LNCAP (cell line): Measurements from ENCODE around the gene CIPC.

Experiments
- TF ChIP-seq, protein P1 (sequence below): fragments of 450-650 bp; IDR thresholded peaks from 2 replicates; pipeline ENCODE4 v1.5.1; 2017; ENCODE audit warnings: mild to moderate bottlenecking

The CIPC gene

DNA sequence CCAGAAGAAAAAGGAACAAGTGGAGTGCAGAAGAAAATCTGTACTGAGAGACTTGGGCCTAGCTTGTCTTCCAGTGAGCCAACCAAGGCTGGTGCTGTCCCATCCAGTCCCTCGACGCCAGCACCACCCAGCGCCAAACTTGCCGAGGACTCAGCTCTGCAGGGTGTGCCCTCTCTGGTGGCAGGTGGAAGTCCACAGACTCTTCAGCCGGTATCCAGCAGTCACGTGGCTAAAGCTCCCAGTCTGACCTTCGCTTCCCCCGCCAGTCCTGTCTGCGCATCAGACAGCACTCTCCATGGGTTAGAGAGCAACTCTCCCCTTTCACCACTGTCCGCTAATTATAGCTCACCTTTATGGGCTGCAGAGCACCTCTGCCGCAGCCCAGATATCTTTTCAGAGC is 15.6 kb downstream of the CIPC start:
- TF ChIP-seq, protein P1, sequence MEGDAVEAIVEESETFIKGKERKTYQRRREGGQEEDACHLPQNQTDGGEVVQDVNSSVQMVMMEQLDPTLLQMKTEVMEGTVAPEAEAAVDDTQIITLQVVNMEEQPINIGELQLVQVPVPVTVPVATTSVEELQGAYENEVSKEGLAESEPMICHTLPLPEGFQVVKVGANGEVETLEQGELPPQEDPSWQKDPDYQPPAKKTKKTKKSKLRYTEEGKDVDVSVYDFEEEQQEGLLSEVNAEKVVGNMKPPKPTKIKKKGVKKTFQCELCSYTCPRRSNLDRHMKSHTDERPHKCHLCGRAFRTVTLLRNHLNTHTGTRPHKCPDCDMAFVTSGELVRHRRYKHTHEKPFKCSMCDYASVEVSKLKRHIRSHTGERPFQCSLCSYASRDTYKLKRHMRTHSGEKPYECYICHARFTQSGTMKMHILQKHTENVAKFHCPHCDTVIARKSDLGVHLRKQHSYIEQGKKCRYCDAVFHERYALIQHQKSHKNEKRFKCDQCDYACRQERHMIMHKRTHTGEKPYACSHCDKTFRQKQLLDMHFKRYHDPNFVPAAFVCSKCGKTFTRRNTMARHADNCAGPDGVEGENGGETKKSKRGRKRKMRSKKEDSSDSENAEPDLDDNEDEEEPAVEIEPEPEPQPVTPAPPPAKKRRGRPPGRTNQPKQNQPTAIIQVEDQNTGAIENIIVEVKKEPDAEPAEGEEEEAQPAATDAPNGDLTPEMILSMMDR, result no peak

DNA sequence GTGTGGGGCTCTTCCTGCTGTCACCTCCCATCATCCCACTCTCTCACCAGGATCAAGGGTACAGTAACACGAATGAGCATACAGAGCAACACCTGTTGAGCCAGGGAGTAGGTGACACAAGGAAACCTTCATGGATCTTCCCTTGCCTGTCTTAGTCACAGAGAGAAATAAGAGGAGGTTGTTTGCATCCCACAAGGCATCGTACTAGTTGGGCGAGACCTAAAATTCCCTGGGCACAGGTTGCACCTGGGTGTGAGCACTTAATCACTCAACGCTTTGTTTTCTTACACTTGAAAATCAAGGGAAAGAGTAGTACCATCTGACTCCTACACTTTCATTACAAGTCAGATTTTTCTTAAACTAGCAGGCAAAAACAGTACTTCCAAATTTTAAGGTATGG is 16.6 kb downstream of the CIPC start:
- TF ChIP-seq, protein P1, result no peak

DNA sequence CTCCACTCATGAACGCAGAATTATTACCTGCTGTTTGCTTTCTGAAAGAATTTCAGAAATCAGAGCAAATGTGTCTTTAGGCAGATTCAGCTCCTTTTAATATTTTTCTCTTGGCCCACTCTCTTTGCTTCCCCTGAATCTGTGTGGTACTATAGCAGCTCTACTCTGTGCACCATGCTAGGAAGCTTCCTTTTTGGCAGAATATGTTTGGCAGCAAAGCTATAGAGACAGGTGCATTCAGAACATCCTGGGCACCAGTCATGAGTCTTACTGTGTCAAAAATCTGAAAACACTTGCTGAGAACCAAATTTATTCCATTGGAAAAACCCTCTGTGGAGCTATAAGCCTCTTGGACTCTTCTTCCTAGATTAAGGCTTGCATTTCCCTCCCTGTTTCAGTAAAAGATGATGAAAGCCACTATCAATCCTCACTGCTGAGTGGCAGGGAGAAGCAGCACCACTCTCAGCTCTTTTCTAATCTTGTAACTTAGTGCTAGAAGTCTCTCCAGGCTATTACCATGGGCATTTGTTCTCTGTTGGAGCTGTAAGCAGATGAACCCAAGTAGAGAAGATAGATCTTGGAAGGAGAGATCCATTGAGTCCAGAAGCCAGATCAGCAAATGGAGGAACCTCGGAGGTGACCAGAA is 18.2 kb downstream of the CIPC start:
- TF ChIP-seq, protein P1, result no peak

DNA sequence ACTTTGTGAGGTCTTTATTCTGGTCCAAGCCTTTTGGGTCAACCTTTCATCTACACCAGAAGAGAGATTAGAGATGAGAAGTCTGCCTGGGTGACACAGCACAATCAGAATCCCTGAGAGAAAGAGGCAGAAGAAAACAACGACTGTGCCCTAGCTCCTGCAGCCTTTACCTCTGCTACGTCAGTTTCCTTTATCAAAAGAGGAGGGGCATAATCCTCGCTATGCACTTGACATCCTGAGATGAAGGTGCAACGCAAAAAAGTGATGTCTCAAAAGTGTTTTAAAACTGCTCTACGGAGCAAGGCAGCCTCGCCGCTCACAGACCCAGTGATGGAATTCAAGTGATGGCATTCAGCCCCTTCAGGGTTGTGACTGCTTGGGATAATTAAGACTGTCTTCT is 21.8 kb downstream of the CIPC start:
- TF ChIP-seq, protein P1, result no peak

DNA sequence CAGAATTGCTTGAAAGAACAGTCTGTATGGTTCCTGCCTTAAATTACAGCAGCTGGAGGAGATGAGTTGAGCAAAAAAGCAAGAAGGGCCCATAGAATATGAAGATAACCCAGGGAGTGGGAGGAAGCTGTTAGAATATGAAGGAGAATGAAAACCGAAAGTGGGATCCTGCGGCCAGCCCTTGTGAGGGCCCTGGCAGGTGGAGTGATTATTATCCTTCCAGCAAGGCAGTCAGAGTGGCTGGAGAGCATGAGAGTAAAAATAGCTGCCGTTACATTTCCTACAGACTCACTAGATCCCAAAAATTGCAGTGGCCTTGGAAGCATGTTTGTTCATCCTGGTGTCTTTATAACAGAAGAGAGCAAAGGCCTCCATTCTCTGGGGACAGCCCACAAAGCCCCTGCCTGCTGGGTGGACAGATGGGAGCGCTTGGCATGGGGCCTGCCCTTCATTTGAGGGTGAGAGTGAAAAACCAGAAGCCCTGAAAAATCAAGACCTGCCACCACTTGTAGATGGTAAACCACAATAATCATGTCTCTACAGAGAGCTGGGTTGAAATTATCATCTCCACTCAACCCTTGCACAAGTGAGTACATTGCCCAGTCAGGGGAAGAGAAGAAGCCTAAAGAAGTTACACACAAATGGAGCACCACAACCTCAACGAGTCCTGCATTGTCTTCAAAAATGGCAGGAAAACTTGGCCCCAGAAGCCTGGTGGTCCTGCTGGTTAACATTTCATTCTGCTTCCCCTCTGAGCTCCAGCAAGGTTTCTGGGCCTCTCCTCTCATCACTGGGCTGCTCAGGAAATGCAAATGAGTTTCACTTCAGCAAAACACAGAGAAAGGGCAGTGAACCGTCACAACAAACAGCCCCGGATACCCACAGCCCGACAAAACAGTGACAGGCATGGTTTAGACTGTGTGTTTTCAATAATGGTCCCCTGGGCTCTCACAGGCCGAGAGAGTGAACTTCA is 23.0 kb downstream of the CIPC start:
- TF ChIP-seq, protein P1, result no peak

DNA sequence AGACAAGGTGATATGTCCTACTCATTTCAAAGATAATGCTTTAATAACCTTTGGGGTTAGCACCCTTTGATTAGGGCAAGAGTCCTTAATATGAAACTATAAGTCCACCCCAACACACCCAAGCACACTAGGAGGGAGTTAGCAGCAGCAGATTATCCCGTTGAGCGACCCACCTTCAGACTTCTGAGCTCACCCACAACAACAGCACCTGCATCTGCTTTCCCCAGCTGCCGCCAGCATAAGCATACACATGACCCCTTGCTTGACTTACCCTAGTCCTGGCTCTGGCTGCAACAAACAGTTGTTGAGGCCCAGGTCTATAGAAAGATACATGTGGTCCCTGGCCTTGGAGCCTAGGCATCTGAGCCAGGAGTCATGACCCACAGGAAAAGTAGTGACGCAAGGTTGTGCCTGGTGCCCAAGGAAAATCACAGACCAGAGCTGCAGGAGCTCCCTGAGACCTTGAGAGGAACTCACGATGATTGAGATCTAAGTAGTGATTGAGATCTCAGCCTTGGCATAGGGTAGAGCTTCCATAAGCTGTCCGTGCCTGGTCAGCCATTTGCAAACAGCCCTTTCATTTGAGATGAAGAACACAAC is 24.6 kb downstream of the CIPC start:
- TF ChIP-seq, protein P1, result no peak

DNA sequence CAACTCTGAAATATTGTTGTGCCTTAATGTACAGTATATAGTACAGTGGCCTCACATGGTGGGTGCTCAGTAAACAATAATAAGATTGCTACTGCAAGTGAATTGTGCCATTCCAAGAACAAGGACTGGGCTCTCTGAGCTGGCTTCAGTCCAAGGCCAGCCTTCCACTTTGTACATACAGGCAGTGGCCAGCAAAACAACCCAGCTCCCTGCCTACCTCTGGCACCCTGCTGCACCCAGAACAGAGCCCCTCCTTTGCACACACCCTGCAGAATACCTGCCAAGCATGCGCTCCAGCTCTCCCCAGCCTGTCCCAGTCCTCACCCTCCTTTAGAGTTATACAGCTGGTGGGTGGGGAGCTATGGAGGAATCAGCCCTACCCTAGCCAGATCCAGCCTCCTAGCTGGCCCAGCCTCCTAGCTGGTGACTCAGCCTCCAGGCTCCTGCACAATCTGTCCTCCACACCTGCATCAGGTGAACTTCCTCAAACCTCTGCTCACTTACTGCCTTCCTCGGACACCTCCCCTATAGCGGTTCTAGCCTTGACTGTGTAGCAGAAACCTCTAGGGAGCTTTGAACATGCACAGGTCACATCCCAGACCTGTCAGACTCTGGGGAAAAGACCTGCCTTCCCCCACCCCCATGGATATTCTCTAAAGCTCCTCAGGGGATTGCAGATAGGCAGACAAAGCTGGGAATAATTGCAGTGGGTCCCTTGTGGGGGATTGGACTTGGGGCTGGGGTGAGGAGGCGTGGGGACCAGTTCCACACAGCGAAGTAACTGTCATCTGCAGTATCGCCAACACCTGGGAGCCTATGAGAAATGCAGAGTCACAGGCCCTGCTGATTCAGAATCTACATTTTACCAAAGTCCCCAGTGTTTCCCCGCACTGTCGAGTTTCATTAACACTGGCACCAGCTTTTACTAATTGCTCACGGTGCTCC is 25.6 kb downstream of the CIPC start:
- TF ChIP-seq, protein P1, result no peak
